ENCODE data around the gene FUBP3. TPM values are rescaled to one million over a fixed set of nuclear protein-coding genes. Genes with fewer than 3 reads are reported as not detected.

FUBP3 gene
- total RNA-seq, 1 experiment from 2014 or later, result 73.7 TPM

- peak; percentile 64 for ATAC-seq
- peak overlapping the region; percentile 50 for H3K4me2 ChIP-seq (ENCODE audit: low read length)
- H3K27ac ChIP-seq (ENCODE audit: low read depth, low read length), result 0 out of 2 replicates have a peak overlapping the region, but pooled peaks have one; percentile 18
- TF ChIP-seq RAD21 (IDR thresholded peaks at IDR 0.05; ENCODE audit: low read depth) (no peak), SIN3A (IDR thresholded peaks at IDR 0.05; ENCODE audit: low read depth) (no peak), TCF7L2 (IDR thresholded peaks at IDR 0.05; ENCODE audit: borderline replicate concordance, extremely low read depth, insufficient read depth, insufficient read length) (no peak), FOSL1 (IDR thresholded peaks at IDR 0.05; ENCODE audit: low read depth) (peak; percentile 75), EGR1 (IDR thresholded peaks at IDR 0.05; ENCODE audit: low read depth) (no peak), ELF1 (IDR thresholded peaks at IDR 0.05; ENCODE audit: borderline replicate concordance, low read depth) (no peak), JUND (IDR thresholded peaks at IDR 0.05) (peak; percentile 71), POLR2AphosphoS5 (IDR thresholded peaks at IDR 0.05; ENCODE audit: low read depth, low read length) (no peak)
- no peaks in the 10 kb centered on the region for H3K9me3 ChIP-seq (ENCODE audit: control insufficient read depth in 1 of 2, insufficient read depth in 1 of 2, low read depth in 1 of 2, low read length in 2 of 2)
- H4K20me1 ChIP-seq (ENCODE audit: insufficient read depth), result no peaks in the 10 kb centered on the region
- no peak overlapping the region for H3K4me3 ChIP-seq (replicated peaks in 1 of 2; ENCODE audit: low read depth in 1 of 2, low read length in 2 of 2)
- intact Hi-C loops (cut with micrococcal nuclease), result no loop called here
- ChIA-PET CTCF (no interaction called here), POLR2A (no interaction called here), RAD21 (ENCODE audit: low non-redundant PET in 1 of 2, low total read pairs in 2 of 2, uncharacterized antibody in 2 of 2, unreplicated experiment in 2 of 2) (no interaction called here)
- H3K36me3 ChIP-seq (ENCODE audit: control insufficient read depth in 1 of 2, insufficient read depth in 2 of 2, low read length in 2 of 2), result no peaks in the 10 kb centered on the region
- no peaks in the 10 kb centered on the region for H3K9me2 ChIP-seq (ENCODE audit: insufficient read depth)
- no peak overlapping the region for H2AFZ ChIP-seq (ENCODE audit: low read depth, low read length, poor library complexity, severe bottlenecking)
- peaks cover 5 to 30% of the 10 kb centered on the region in 2 experiments for H3K4me1 ChIP-seq (ENCODE audit: control insufficient read depth in 1 of 2, insufficient read depth in 2 of 2, low read length in 2 of 2)
- peaks cover 2% of the 10 kb centered on the region; the same call in 1 of the 2 replicates for H3K27me3 ChIP-seq (ENCODE audit: insufficient read depth, low read length)
- H3K79me2 ChIP-seq (ENCODE audit: insufficient read depth, low read length), result no peaks in the 10 kb centered on the region
- H3K9ac ChIP-seq (ENCODE audit: low read length), result no peak overlapping the region
- no TSS peak for BruUV-seq (replicated peaks)
- DNase-seq (ENCODE audit: low read depth, low spot score), result peak; percentile 40
Measured at GRCh38 chr9:130539420-130540223, 39.8 kb upstream of the FUBP3 start.

DNA sequence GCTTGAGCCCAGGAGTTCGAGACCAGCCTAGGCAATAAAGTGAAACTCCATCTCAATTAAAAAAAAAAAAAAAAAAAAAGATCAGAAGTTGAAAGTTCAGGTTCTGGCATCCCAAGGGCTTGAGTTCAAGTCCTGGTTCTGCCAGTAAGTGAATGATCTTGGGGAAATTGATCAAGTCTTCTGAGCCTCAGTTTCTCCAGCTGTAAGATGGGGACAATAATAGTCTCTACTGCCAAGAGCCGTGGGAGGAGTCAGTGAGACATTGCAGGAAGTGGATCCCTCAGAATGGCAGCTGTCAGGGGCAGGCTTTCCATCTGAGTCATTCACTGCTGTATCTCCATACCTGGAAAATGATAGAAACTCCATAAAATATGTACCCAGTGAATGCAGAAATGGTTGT, 37.8 kb upstream of the FUBP3 start:
- H2AFZ ChIP-seq (ENCODE audit: low read depth, low read length, poor library complexity, severe bottlenecking), result no peak overlapping the region
- no peaks in the 10 kb centered on the region for H3K79me2 ChIP-seq (ENCODE audit: insufficient read depth, low read length)
- no peak overlapping the region for H3K9ac ChIP-seq (ENCODE audit: low read length)
- BruUV-seq (replicated peaks), result no TSS peak
- ATAC-seq (no peak), DNase-seq (ENCODE audit: low read depth, low spot score) (no peak)
- H3K4me3 ChIP-seq (replicated peaks in 1 of 2; ENCODE audit: low read depth in 1 of 2, low read length in 2 of 2), result no peak overlapping the region
- H3K27ac ChIP-seq (ENCODE audit: low read depth, low read length), result no peak overlapping the region
- intact Hi-C loops (cut with micrococcal nuclease), result no loop called here
- H3K9me2 ChIP-seq (ENCODE audit: insufficient read depth), result no peaks in the 10 kb centered on the region
- peaks cover 5 to 30% of the 10 kb centered on the region in 2 experiments for H3K4me1 ChIP-seq (ENCODE audit: control insufficient read depth in 1 of 2, insufficient read depth in 2 of 2, low read length in 2 of 2)
- no peaks in the 10 kb centered on the region for H4K20me1 ChIP-seq (ENCODE audit: insufficient read depth)
- RAD21 ChIA-PET (ENCODE audit: low non-redundant PET in 1 of 2, low total read pairs in 2 of 2, uncharacterized antibody in 2 of 2, unreplicated experiment in 2 of 2), result no interaction called here
- H3K36me3 ChIP-seq (ENCODE audit: control insufficient read depth in 1 of 2, insufficient read depth in 2 of 2, low read length in 2 of 2), result no peaks in the 10 kb centered on the region
- H3K9me3 ChIP-seq (ENCODE audit: control insufficient read depth in 1 of 2, insufficient read depth in 1 of 2, low read depth in 1 of 2, low read length in 2 of 2), result no peaks in the 10 kb centered on the region
- CTCF ChIA-PET, result interaction anchor here (1.0 kb wide), 1 partner anchor 143 kb away, joined by 3 read pairs; no protein-coding TSS in a partner anchor
- POLR2A ChIA-PET, result no interaction called here
- TF ChIP-seq ZNF274 (IDR thresholded peaks at IDR 0.05; ENCODE audit: low read depth, low read length), result no peak
- TF ChIP-seq SIN3A (IDR thresholded peaks at IDR 0.05; ENCODE audit: low read depth), result no peak
- TF ChIP-seq YY1 (IDR thresholded peaks at IDR 0.05; ENCODE audit: extremely low read depth, insufficient replicate concordance, low read depth, low read length), result no peak
- TF ChIP-seq, protein P1, sequence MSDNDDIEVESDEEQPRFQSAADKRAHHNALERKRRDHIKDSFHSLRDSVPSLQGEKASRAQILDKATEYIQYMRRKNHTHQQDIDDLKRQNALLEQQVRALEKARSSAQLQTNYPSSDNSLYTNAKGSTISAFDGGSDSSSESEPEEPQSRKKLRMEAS (IDR thresholded peaks at IDR 0.05), result no peak
- no peak overlapping the region for H3K4me2 ChIP-seq (ENCODE audit: low read length)
- H3K27me3 ChIP-seq (ENCODE audit: insufficient read depth, low read length), result peaks cover 2% of the 10 kb centered on the region; the same call in 1 of the 2 replicates

Measured in HCT116 (cell line).